DMS153 treated with DMSO at 0.1 percent for 48 hours (cell line): ENCODE data around the gene BUB1B.

ENCODE experiments used
- DNase-seq: peaks from one replicate; lab custom pipeline; 2025; ENCODE audit not compliant: unreplicated experiment; lab: John Stamatoyannopoulos, UW

Gene BUB1B

GRCh38 chr15:40239693-40240618, 79.1 kb downstream of the BUB1B start:
- no peak for DNase-seq

GRCh38 chr15:40240619-40241221, 79.9 kb downstream of the BUB1B start:
- no peak for DNase-seq

DNA sequence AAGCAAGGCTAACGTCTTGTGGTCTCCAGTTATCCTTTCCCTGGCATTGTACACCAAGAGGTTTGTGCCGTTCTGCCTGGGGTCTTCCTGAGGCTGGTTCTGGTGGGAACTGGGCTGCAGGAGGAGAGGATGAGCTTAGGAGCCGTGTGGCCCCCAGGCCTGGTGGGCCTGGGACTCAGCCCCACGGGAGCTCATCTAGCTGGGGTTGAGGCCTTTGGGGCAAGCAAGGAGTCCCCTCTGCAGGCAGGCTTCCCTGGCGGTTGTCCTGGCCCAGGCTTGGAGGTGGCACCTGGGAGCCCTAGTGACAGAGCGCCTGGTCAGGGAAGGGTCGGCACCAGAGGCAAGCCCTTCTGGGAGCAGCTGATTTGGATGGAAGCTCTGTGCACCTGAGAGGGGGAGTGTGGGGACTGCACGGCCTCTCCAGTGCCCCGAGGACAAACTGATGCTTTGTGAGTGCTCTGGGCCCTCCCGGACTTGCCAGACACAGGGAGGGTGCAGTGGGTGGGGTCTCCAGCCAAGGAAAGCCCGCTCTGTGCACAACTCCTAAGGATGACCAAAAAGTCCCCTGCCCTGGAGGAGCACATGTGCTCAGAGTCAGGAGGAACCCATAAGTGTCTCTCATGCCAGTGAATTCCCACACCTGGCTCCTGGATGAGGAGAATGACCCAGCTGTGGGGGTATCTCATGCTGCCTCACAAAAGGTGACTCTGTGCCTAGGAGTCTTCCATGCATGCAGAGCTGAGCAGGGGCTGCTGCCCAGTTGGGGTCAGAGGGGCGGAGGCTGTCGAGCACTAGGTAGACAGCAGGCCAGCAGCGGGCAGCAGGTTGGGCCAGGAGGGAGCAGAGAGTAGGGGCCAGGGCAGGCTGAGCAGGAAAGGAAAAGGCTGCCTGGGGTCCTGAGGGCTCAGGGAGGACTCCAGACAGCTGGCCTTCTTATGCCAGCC, 80.7 kb downstream of the BUB1B start:
- no peak for DNase-seq

DNA sequence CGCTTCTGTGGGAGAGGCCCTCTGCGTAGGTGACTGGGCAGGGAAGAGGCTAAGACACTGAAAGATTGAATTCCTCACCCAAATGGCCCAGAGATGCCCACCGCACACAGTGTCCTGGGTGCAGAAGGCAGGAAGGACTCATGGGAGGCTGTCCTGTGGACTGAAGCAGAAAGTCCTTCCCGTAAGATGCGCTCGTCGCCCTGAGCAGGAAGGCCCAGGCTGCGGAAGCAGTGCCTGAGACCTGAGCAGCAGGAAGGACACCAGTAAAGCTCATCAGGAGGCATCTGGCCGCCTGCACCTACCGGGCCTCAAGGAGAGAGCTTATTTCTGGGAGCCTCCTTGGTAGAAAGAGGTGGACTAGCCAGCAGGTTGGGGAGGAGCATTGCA, 81.3 kb downstream of the BUB1B start:
- no peak for DNase-seq

DNA sequence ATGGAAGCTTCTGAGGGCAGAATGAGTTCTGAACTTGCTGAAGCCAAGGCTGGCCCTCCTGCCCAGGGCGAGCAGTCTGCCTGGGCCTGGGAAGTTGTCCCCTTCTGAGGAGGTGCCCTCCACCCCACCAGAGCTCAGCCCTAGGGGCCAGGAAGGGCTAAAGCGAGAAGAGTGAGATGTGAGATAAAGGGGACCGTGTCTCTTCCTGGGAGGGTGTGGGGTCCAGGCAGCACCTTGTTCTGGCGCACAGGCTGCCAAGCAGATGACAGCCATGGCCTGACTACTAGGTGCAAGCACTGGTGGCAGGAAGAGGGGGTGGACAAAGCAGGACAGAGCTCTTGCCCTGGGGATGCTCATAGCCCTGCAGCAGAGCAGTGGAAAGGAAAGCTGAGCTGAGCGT, 81.7 kb downstream of the BUB1B start:
- DNase-seq: no peak

GRCh38 chr15:40243126-40243810, 82.4 kb downstream of the BUB1B start:
- no peak for DNase-seq

GRCh38 chr15:40244961-40245523, 84.2 kb downstream of the BUB1B start:
- DNase-seq: no peak

GRCh38 chr15:40245666-40246450, 85.0 kb downstream of the BUB1B start:
- no peak for DNase-seq

GRCh38 chr15:40246496-40247280, 85.8 kb downstream of the BUB1B start:
- DNase-seq: no peak

- no peak for DNase-seq
Measured at GRCh38 chr15:40247406-40247971, 86.6 kb downstream of the BUB1B start.

GRCh38 chr15:40248006-40248783, 87.3 kb downstream of the BUB1B start:
- DNase-seq: no peak

DNA sequence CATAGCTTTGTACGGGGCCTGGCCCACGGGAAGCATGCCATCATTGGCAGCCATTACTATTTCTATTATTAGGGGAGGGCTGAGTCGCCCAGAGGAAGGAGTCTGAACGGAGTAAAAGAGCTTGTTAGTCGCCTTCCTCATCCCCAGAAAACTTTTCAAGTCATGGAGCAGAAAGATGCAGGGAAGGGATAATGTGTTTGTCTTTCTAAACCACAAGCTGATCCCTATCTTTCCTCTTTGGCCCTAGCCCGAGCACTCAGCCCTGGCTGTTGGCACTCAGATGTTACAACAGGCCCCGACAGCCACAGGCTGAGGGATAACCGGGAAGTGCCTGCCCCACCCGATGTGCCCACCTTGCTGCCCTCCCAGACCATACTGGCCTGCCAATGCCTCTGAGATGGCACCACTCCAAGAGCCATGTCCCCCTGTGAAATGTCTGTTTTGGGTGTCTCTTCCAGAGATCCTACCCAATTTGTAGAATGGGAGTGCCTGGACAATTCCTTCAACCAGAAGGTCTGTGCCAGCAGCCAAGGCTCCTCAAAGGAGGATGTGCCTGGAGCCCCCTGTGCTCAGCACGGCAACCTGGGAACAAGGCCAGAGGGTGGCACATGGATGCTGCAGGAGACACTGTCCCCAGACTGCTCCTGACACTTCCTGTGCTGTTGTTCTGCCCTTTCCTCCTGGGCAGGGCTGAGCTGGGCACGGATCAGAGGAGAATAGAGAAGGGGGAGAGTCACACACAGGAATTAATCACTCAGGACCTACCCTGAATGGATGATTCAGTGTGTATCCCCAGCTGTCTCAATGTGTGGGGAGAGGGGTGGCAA, 88.8 kb downstream of the BUB1B start:
- DNase-seq: no peak

- DNase-seq: no peak
Measured at GRCh38 chr15:40250304-40250656, 89.4 kb downstream of the BUB1B start.

DNA sequence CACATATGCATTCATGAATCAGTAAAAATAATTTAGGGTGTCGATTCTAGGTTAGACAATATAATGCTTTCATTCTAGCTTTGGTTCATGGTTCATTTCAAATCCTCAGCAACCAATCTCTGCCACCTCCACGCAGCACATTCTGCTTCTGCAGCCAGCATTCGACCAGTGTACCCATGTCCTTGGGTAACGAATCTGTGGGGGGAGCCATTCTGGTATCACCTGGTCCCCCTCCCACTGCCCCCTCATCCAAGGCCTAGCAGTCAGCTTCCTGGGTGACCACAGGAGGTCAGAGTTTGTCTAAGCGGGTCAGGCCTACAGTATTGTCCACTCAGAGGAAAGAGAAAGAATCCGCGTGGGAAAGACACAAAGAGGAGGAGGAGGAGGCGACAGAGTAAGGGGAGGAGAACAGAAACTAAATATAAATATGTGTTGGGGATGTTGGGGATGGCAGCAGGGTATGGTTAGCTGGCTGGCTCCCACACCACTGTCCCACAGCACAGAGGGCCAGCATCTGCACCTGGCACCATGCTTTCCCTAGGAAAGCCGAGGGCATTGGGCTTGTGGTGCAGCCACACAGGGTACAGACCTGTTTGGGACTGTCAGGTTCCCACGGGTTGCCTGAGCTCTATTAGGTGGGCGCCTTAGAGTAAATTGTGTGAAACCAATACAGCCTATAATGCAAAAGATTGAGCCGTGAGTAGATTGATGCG, 90.1 kb downstream of the BUB1B start:
- no peak for DNase-seq

- DNase-seq: no peak
Measured at GRCh38 chr15:40251486-40252140, 90.7 kb downstream of the BUB1B start.

- no peak for DNase-seq
Measured at GRCh38 chr15:40252141-40252437, 91.2 kb downstream of the BUB1B start.
